ENCODE data around the gene SNAI3.

SNAI3 gene

DNA sequence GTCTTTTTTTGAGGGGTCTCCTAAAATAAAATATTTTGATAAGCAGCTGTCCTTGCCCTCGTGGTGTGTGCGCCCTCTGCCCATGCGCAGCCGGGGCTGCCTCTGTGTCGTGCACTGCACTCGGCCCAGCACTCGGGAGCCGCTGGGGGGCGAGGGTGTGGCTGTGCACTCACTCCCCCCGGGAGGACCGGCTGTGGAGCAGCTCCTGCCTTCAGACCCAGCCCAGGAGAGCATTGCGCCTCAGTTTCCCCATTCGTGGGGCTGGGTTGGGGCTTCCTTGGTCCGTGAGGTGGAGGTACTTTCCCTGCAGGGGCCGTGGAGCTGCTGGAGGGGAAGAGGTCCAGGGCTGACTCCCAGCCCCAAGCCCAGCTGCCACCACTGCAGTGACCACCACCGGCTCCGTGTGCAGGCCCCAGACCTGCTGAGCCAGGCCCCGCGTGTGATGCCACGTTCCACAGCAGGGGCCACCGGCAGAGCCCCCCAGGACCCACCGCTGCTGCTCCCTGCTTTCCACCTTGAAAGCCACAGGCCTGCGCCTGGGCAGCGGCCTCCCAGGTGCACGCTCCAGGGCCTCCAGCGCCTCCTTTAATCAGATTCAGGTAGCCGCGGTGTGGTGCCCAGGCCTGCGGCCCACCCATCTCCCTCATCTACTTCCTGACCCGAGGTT, 54.3 kb downstream of the SNAI3 start:
- H3K27ac ChIP-seq (ENCODE audit: low read length): no peak overlapping the region
- peaks cover 4 to 33% of the 10 kb centered on the region in 2 donors for H3K36me3 ChIP-seq (ENCODE audit: control insufficient read depth in 2 of 2, insufficient read depth in 2 of 2, low read length in 2 of 2)
- H3K9ac ChIP-seq (ENCODE audit: low read length in 2 of 2): no peak overlapping the region
- H3K4me3 ChIP-seq (ENCODE audit: low read length in 2 of 2): no peak overlapping the region
- peaks cover 4% of the 10 kb centered on the region for H3K4me1 ChIP-seq (ENCODE audit: control insufficient read depth, insufficient read depth, low read length)
- H3K9me3 ChIP-seq (ENCODE audit: control insufficient read depth in 2 of 2, low read length in 2 of 2): no peaks in the 10 kb centered on the region
- H3K27me3 ChIP-seq (ENCODE audit: control insufficient read depth in 1 of 2, insufficient read depth in 2 of 2, low read length in 2 of 2): peaks cover 8 to 13% of the 10 kb centered on the region in 2 donors

DNA sequence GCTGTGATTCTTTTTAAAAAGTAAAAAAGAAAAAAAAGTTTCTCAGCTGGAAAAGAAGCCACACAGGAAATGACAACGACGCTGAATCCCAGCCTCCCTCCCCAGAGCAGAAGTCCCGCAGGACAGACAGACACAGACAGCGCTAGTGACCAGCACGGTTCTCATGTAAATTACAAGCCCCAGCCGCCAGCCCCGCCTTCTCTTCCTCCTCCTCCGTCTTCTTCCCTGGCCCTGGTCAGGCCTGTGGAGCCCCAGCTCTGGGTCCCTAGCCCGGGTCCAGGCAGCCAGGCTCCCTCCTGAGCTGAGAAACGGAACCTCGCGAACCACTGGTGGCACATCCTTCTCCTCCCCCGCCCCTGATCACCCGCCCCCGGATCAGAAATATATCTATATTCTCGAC, 54.9 kb downstream of the SNAI3 start:
- Histone ChIP-seq H3K4me3 (ENCODE audit: low read length in 2 of 2) (no peak overlapping the region), H3K9me3 (ENCODE audit: control insufficient read depth in 2 of 2, low read length in 2 of 2) (no peaks in the 10 kb centered on the region), H3K4me1 (ENCODE audit: control insufficient read depth, insufficient read depth, low read length) (peaks cover 4% of the 10 kb centered on the region), H3K36me3 (ENCODE audit: control insufficient read depth in 2 of 2, insufficient read depth in 2 of 2, low read length in 2 of 2) (peaks cover 6 to 36% of the 10 kb centered on the region in 2 donors), H3K27ac (ENCODE audit: low read length) (no peak overlapping the region), H3K27me3 (ENCODE audit: control insufficient read depth in 1 of 2, insufficient read depth in 2 of 2, low read length in 2 of 2) (peaks cover 8 to 12% of the 10 kb centered on the region in 2 donors), H3K9ac (ENCODE audit: low read length in 2 of 2) (no peak overlapping the region)

DNA sequence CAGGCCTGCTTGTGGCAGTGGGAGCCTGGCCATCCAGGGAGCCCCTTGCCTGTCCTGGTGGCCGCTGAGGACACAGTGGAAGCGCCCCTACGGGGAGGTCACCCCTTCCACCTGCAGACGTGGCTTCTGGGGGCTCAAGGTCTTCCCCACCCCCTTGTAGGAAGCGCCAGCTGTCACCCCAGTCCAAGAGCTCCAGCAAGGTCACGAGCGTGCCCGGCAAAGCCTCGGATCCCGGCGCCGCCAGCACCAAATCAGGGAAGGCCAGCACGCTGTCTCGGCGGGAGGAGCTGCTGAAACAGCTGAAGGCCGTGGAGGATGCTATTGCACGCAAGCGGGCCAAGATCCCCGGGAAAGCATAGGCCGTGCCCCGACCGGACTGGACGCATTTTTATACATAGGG, 55.4 kb downstream of the SNAI3 start:
- Histone ChIP-seq H3K36me3 (ENCODE audit: control insufficient read depth in 2 of 2, insufficient read depth in 2 of 2, low read length in 2 of 2) (peaks cover 7 to 36% of the 10 kb centered on the region in 2 donors), H3K4me3 (ENCODE audit: low read length in 2 of 2) (no peak overlapping the region), H3K9ac (ENCODE audit: low read length in 2 of 2) (no peak overlapping the region)

DNA sequence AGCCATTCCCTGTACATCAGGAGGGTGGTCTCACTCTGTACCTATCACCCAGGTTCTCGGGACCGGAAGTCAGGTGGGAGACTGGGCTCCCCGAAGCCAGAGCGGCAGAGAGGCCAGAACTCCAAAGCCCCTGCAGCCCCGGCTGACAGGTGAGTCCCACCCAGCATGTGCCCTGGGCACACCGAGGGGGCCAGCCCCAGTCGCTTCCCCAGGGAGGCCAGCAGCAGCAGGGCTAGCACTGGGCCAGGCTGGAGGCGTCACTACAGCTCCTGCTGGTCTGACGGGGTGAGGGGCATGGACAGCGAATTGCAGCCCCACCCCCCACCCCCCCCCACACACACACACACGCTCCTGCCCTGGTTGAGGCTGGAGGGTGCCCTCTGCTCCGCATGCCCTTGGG, 55.9 kb downstream of the SNAI3 start:
- Histone ChIP-seq H3K4me3 (ENCODE audit: low read length in 2 of 2) (no peak overlapping the region), H3K9me3 (ENCODE audit: control insufficient read depth in 2 of 2, low read length in 2 of 2) (no peaks in the 10 kb centered on the region), H3K27me3 (ENCODE audit: control insufficient read depth in 1 of 2, insufficient read depth in 2 of 2, low read length in 2 of 2) (peaks cover 5 to 7% of the 10 kb centered on the region in 2 donors), H3K36me3 (ENCODE audit: control insufficient read depth in 2 of 2, insufficient read depth in 2 of 2, low read length in 2 of 2) (peaks cover 8 to 36% of the 10 kb centered on the region in 2 donors), H3K4me1 (ENCODE audit: control insufficient read depth, insufficient read depth, low read length) (peaks cover 4% of the 10 kb centered on the region), H3K27ac (ENCODE audit: low read length) (no peak overlapping the region), H3K9ac (ENCODE audit: low read length in 2 of 2) (no peak overlapping the region)

More for the DNA sequence above, 55.4 kb downstream of the SNAI3 start:
- peaks cover 7 to 11% of the 10 kb centered on the region in 2 donors for H3K27me3 ChIP-seq (ENCODE audit: control insufficient read depth in 1 of 2, insufficient read depth in 2 of 2, low read length in 2 of 2)
- H3K4me1 ChIP-seq (ENCODE audit: control insufficient read depth, insufficient read depth, low read length): peaks cover 4% of the 10 kb centered on the region
- H3K27ac ChIP-seq (ENCODE audit: low read length): no peak overlapping the region
- H3K9me3 ChIP-seq (ENCODE audit: control insufficient read depth in 2 of 2, low read length in 2 of 2): no peaks in the 10 kb centered on the region

DNA sequence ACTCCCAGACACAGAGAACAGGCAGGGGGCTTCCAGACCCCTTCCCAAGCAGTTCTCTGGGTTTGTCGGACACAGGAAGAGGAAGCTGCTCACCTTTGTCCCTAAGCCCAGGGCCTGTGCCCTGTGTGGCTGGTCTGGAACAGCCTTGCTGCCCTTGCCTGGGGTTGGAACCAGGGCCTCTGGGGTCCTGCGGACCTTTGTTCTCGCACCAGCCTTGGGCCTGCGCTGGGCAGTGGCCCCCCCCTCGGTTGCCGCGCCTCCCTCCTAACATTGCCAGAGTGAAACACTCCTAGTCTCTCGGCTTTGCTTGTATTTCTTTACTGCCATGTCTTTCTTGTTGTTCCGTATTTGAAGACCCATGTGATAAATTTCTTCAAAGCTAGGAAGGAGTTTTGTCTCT, 56.5 kb downstream of the SNAI3 start:
- H3K9me3 ChIP-seq (ENCODE audit: control insufficient read depth in 2 of 2, low read length in 2 of 2): no peaks in the 10 kb centered on the region
- H3K27ac ChIP-seq (ENCODE audit: low read length): no peak overlapping the region
- H3K4me3 ChIP-seq (ENCODE audit: low read length in 2 of 2): no peak overlapping the region
- no peak overlapping the region for H3K9ac ChIP-seq (ENCODE audit: low read length in 2 of 2)
- peaks cover 1% of the 10 kb centered on the region for H3K4me1 ChIP-seq (ENCODE audit: control insufficient read depth, insufficient read depth, low read length)
- H3K36me3 ChIP-seq (ENCODE audit: control insufficient read depth in 2 of 2, insufficient read depth in 2 of 2, low read length in 2 of 2): peaks cover 12 to 42% of the 10 kb centered on the region in 2 donors
- H3K27me3 ChIP-seq (ENCODE audit: control insufficient read depth in 1 of 2, insufficient read depth in 2 of 2, low read length in 2 of 2): peaks cover 4 to 5% of the 10 kb centered on the region in 2 donors

DNA sequence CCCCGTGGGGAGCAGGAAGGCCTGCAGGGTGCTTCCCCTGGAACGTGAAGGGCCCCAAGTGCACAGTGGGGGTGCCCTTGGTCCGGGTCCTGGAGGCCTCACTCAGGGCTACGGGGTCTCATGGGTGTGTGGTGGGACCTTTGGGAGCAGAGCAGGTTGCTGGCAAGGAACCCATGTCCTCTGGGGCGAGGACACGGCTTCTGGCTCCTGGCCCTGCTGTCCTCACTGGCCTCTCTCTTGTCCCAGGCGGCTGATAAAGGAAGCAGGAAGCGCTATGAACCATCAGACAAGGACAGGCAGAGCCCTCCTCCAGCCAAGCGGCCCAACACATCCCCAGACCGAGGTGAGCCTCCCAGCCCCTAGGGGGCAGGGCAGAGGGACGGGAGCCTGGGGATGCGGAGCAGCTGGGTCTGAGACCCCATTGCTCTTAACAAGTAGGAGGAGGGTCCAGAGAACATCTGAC, 57.8 kb downstream of the SNAI3 start:
- H3K4me3 ChIP-seq (ENCODE audit: low read length in 2 of 2): no peak overlapping the region
- peaks cover 16 to 53% of the 10 kb centered on the region in 2 donors for H3K36me3 ChIP-seq (ENCODE audit: control insufficient read depth in 2 of 2, insufficient read depth in 2 of 2, low read length in 2 of 2)
- no peaks in the 10 kb centered on the region for H3K4me1 ChIP-seq (ENCODE audit: control insufficient read depth, insufficient read depth, low read length)
- peaks cover 0 to 3% of the 10 kb centered on the region in 2 donors for H3K27me3 ChIP-seq (ENCODE audit: control insufficient read depth in 1 of 2, insufficient read depth in 2 of 2, low read length in 2 of 2)
- H3K9me3 ChIP-seq (ENCODE audit: control insufficient read depth in 2 of 2, low read length in 2 of 2): no peaks in the 10 kb centered on the region
- H3K9ac ChIP-seq (ENCODE audit: low read length in 2 of 2): no peak overlapping the region
- H3K27ac ChIP-seq (ENCODE audit: low read length): no peak overlapping the region

Data from stomach smooth muscle (tissue), 2 donors.